Adipose tissue (tissue), 3 donors: ENCODE data around the gene KRTAP5-8. TPM values are rescaled to one million over a fixed set of nuclear protein-coding genes. Genes with fewer than 3 reads are reported as not detected.
"Not testable (repeated sequence)": the region's sequence is repeated elsewhere in the genome, so short reads cannot be mapped to it uniquely, and the experiment has no call there.

ENCODE experiments used
- H3K27ac ChIP-seq: one replicate; pipeline ENCODE4 v1.5.1; 2013; ENCODE audit warnings: low read depth, low read length
- WGBS, 3 donors: extraction: QIAGEN DNeasy Blood & Tissue Kit; methylation state at CpG; one replicate each; pipeline ENCODE4 v1.1.7; 2013; 5-methylcytosine and 5-hydroxymethylcytosine counted together
- polyA plus RNA-seq, 3 donors: library from polyadenylated mRNA; stranded (reverse); fragments of 200-250 nt; gene quantifications; one replicate each; pipeline ENCODE4 v1.2.3, GENCODE V29; 2013
- donor health status: healthy with polysubstance abuse.
- donor health status: Bipolar disorder and iron deficiency.
- donor health status: healthy.

Gene KRTAP5-8
- polyA plus RNA-seq, 3 donors: not detected

DNA sequence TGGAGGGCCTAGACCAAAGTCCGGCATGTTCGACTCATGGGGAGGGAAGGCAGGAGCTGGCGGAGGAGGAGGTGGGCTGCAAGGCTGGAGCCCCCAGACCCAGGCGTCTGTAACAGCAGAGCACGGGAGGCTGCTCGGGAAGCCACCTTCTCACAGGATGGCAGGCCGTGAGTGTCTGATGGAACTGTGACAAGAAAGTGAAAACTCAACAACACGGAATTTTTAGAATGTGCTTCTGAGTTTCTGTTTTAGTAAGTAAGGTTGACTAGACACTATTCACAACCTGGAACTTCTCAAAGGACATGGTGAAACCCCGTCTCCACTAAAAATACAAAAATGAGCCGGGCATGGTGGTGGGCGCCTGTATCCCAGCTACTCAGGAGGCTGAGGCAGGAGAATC, 2.1 kb downstream of the KRTAP5-8 start:
- 94 to 98% (median 96%) methylated on average over 11 of the region's 11 CpGs for WGBS, 3 donors
- H3K27ac ChIP-seq: not testable (repeated sequence)

DNA sequence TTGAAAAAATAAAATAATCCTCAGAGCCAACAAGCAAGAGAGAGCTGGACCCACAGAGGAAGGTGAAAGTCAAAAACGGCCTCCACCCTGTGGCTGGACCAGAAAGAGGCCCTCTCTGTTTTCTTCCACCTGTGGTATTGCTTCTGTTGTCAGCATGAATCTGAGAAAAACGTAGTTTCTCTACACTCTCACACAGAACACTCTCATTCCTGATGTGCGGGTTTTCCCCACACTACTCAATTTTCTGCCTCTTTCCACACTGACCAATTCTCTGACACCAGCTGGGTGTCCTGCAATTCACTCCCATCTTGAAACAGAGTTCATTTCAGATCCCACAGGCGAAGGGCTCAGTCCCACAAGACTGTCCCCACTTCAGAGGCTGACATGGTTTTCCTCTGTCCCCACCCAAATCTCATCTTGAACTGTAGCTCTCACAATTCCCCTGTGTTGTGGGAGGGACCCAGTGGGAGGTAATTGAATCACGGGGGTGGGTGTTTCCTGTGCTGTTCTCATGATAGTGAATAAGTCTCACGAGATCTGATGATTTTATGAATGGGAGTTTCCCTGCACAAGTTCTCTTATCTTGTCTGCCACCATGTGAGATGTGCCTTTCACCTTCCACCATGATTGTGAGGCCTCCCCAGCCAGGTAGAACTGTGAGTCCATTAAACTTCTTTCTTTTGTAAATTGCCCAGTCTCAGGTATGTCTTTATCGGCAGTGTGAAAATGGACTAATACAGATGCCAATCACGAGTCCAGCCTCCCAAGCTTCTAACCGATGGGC, 2.9 kb downstream of the KRTAP5-8 start:
- WGBS, 3 donors: 87 to 97% (median 89%) methylated on average over 9 of the region's 9 CpGs
- not testable (repeated sequence) for H3K27ac ChIP-seq

DNA sequence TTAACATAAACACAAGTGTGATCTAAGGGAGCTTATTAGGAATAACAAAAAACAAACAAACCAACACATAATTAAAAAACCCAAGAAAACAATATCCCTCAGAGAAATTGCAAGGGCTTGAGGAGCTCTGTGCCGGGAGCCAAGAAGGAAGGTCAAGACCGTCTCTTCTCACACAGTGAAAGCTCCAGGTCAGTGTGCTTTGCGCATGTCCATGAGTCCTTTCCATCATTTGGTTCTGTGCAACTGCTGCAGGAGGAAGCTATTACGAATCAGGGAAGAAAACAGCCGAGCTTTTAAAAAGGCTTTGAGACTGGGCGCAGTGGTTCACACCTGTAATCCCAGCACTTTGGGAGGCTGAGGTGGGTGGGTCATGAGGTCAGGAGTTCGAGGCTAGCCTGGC, 4.6 kb downstream of the KRTAP5-8 start:
- 90 to 92% (median 91%) methylated on average over 7 of the region's 7 CpGs for WGBS, 3 donors
- no peak overlapping the region for H3K27ac ChIP-seq

DNA sequence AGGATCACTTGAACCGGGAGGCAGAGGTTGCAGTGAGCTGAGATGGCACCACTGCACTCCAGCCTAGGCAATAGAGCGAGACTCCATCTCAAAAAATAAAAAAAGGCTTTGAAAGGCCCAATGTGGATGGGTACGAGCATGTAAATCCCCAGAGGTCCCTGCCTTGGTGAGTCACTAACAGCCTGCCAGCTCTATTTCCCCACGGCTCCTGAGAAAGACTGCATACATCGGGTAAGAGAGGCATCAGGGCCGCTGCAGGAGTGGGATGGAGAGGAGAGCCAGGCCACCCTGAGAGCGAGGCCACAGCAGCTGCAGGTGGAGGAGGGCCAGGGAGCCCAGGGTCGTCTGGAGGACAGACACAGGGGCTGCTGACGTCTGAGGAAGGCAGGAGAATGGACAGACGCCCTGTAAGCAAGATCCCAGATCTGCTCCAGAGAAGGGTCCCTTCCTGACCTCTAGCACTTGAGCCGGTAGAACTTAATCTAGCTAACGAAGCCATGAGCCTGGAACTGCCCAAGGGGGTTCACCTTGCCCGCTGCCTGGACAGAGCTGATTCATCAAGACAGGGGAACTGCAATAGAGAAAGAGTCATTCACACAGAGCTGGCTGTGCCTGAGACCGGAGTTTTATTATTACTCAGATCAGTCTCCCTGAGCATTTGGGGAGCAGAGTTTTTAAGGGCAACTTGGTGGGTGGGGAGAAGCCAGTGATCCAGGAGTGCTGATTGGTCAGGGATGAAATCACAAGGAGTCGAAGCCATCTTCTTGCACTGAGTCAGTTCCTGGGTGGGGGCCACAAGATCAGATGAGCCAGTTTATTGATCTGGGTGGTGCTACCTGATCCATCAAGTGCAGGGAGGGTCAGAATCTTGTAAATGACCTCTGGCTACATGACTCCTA, 5.3 kb downstream of the KRTAP5-8 start:
- 71 to 77% (median 71%) methylated on average over 15 of the region's 15 CpGs for whole genome bisulfite sequencing, 3 donors
- H3K27ac ChIP-seq: no peak overlapping the region

DNA sequence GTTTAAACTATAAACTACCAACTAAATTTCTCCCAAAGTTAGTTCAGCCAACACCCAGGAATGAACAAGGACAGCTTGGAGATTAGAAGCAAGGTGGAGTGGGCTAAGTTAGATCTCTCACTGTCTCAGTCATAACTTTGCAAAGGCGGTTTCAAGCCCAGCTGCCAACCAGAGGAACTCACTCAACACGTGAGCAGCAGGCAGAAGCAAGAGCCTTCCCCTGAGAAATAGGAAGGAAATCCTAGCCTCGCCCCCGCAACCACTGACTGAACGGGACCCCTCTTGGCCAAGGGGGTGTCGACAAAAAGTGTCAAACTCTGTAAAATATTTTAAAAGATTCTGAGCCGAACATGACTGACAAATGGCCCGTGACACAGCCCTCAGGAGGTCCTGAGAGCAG, 6.0 kb downstream of the KRTAP5-8 start:
- H3K27ac ChIP-seq: no peak overlapping the region
- 33 to 74% (median 34%) methylated on average over 8 of the region's 8 CpGs for WGBS, 3 donors

DNA sequence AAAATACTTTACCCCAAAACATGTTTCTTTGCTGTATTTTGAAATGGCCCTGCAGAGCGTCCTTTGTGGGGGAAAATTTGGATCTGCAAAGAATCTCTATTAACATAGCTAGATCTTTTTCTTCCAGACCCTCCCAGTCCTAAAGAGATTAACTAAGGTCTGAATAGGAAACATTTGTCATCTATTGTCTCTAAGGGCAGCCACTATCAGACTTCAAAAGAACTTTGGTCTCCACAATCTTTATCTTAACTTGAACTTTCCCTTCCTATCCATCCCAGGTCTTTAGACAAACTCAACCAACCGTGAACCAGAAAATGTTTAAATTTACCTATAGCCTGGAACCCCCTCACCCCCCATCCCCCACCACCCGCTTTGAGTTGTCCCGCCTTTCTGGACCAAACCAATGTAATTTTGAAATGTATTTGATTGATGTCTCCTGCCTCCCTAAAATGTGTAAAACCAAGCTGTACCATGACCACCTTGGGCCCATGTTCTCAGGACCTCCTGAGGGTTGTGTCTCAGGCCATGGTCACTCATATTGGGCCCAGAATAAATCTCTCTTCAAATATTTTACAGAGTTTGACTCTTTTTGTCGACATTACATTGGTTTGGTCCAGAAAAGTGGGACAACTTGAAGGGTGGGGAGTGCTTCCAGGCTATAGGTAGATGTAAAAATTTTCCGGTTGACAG, 6.8 kb downstream of the KRTAP5-8 start:
- no peak overlapping the region for H3K27ac ChIP-seq
- WGBS, 3 donors: 86 to 91% (median 89%) methylated on average over 6 of the region's 6 CpGs

DNA sequence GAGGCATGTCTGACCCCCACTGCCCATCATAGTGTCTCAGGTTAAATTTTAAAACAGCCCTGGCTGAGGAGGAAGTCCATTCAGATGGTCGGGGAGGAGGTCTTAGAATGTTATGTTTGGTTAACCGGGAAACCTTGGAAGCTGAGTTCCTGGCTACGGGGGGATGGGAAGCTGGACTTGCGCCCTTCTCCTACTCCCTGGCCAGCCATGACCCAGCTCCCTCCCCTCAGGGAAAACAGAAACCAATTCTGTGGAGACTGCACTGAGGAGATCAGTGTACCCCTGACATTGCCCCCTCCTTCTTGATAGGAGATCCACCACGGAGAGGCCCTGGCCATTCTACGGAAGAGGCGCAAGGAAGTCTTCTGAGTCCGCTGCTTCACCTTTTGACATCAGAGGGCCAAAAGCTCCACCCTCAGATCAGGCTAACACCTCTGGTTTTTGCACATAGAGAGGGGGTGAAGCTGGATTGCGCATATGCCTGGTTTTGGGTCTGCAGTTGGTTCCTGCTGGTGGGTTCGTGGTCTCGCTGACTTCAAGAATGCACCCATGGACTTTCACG, 7.7 kb downstream of the KRTAP5-8 start:
- no peak overlapping the region for H3K27ac ChIP-seq
- WGBS, 3 donors: 83 to 89% (median 87%) methylated on average over 12 of the region's 12 CpGs

DNA sequence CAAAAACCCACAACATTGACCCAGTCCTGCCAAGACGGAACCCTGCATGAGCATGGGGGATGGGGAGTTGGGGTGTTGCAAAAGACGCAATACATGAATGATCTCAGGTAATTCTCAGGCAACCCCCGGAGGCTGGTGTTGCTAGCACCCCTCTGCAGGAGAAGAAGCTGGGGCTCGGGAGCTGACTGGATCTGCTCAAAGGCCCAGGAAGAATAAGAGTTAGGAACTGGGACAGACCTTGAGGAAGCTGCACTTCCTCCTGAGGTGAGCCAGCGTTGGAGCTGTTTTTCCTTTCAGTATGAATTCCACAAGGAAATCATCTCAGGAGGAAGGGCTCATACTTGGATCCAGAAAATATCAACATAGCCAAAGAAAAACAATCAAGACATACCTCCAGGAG, 10.3 kb downstream of the KRTAP5-8 start, which contains the start of gene KRTAP5-9:
Gene KRTAP5-9, plus strand, starts transcription at position 301 of the 400 bp plus-strand sequence. CDS start 238 bp downstream, outside the sequence.
- 51 to 74% (median 64%) methylated on average over 5 of the region's 5 CpGs for WGBS, 3 donors
- no peak within 1 kb of the TSS for H3K27ac ChIP-seq

DNA sequence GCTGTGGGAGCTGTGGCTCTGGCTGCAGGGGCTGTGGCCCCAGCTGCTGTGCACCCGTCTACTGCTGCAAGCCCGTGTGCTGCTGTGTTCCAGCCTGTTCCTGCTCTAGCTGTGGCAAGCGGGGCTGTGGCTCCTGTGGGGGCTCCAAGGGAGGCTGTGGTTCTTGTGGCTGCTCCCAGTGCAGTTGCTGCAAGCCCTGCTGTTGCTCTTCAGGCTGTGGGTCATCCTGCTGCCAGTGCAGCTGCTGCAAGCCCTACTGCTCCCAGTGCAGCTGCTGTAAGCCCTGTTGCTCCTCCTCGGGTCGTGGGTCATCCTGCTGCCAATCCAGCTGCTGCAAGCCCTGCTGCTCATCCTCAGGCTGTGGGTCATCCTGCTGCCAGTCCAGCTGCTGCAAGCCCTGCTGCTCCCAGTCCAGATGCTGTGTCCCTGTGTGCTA, 10.9 kb downstream of the KRTAP5-8 start:
- 29 to 59% (median 35%) methylated on average over 5 of the region's 5 CpGs for WGBS, 3 donors
- no peak overlapping the region for H3K27ac ChIP-seq

DNA sequence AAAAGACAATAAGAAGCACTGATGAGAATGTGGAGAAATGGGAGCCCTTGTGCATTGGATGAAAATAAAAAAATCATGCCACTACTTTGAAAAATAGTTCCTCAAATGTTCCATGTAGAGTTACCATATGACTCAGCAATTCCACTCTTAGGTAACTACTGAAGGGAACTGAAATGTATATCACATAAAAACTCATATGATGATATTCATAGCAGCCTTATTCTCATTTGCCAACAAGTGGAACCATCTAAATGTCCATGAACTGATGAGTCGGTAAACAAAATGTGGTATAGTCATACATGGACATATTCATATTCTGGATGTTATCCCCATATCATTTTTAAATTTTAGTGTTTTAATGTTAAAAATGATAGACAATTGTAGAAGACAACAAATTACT, 13.9 kb downstream of the KRTAP5-8 start:
- 95 to 100% (median 95%) methylated on average over 1 of the region's 1 CpG for WGBS, 3 donors
- H3K27ac ChIP-seq: no peak overlapping the region

DNA sequence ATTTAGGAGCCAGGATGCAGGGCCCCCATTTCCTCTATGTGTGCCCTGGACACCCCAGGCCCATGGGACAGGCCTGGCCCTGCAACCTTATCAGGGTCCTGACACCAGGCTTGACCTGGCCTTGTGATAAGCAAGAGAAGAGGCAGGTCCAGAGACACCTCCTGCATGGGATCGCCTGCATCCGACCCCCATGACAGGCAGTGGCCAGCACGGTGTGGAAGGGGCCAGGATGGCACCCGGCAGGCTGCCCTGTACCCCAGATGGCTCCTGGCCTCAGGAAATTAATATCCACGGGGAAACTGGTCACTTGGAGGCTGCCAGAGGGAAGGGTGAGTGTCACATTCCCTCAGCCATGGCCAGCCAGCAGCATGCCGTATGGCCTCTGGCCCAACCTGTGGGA, 17.2 kb downstream of the KRTAP5-8 start:
- WGBS, 3 donors: 77 to 85% (median 82%) methylated on average over 5 to 6 of the region's 6 CpGs
- no peak overlapping the region for H3K27ac ChIP-seq

DNA sequence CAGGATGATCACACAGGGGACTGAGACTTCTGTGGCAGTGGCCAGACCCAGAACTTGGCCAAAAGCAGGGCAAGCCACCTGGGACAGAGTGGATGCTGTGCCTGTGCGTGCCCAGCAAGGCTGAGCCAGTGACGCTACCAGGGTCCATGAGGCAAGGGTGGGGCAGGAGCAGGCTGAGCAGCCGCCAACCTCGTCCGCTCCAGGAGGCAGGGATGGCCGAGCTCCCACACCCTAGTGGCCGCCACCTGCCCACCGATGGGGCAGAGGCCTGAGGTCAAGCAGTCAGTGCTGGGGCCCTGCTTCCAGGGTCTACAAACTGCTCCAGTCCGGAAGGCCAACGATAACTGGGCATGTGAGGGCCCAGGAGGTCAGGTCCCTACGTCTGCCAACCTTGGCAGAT, 17.7 kb downstream of the KRTAP5-8 start:
- H3K27ac ChIP-seq: no peak overlapping the region
- 90 to 95% (median 92%) methylated on average over 11 of the region's 11 CpGs for WGBS, 3 donors

DNA sequence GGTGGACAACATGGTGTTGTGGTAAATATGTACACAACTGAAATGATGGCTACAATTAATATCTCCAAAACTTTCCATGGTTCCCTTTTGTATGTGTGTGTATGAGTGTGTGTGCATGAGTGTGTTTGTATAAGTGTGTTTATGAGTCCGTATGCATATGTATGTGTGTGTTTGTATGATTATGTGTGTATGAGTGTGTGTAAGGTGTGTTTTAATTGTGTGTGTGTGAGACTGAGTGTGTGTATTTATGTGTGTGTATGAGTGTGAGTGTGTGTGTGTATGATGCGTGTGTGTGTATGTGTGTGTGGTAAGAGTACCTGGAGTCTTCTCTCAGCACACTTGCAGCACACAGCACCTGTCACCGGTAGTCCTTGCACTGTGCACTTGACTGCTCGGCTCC, 18.2 kb downstream of the KRTAP5-8 start:
- WGBS, 3 donors: 78 to 91% (median 87%) methylated on average over 4 of the region's 4 CpGs
- no peak overlapping the region for H3K27ac ChIP-seq

DNA sequence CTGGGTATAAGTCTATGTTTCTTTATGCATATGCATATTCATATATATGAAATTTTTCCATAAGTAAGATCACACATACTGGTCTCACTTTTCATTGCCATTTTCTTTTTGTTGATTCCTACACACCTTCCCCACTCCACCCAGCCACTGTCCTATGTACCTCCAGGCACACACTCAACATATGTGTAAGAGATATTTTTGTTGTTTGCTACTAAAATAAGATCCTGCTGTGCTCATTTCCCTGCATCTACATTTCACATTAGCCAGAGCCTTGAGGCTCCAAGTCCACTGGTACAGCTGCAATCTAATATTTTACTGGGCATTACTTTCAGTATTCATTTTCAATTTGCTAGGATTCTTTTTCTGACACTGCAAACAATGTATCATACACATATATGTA, 19.4 kb downstream of the KRTAP5-8 start:
- H3K27ac ChIP-seq: no peak overlapping the region

DNA sequence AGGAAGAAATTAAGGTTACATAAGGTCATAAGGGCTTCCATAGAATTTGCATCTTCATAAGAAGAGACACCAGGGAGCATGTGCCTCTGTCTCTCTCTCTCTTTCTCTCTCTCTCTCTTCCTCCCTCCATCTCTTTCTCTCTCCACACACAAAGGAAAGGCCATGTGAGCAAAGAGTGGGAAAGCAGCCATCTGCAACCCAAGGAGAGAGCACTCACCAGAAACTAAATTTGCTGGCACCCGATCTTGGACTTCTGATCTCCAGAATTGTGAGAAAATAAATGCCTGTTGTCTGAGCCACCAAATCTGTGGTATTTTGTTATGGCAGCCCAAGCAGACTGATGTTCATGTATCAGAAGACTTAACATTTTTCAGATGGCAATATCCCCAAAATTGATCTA, 21.2 kb downstream of the KRTAP5-8 start:
- 38 to 90% (median 81%) methylated on average over 1 of the region's 1 CpG for WGBS, 3 donors
- no peak overlapping the region for H3K27ac ChIP-seq

DNA sequence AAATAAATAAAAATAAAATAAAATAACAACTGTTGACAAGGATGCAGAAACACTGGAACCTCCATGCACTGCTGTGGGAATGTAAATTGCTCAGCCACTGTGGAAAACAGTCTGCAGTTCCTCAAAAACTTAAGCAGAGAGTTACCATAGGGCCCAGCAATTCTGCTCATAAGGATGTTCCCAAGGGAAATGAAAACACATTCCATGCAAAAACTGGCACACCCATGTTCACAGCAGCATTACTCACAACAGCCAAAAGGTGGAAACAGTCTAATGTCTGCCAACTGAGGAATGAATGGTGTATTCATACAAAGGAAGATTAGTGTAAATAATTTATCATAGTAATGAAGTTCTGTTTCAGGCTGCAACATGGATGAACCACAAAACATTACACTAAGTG, 24.3 kb downstream of the KRTAP5-8 start:
- no peak overlapping the region for H3K27ac ChIP-seq

DNA sequence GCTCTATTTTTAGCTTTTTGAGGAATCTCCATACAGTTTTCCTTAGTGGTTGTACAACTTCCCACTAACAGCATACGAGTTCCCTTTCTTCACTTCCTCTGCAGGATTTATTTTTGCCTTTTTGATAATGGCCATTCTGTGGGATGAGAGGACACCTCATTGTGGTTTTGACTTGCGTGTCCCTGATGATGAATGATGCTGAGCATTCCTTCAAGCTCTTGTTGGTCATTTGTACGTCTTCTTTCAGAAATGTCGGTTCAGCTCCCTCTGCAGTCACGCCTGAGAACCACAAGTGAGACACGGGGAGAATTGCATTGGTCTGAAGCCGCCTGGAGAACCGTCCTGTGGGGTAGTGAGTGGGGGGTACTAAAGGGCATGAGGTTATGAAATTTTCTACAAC, 25.6 kb downstream of the KRTAP5-8 start:
- H3K27ac ChIP-seq: no peak overlapping the region
- WGBS, 3 donors: 15 to 27% (median 17%) methylated on average over 8 of the region's 8 CpGs

DNA sequence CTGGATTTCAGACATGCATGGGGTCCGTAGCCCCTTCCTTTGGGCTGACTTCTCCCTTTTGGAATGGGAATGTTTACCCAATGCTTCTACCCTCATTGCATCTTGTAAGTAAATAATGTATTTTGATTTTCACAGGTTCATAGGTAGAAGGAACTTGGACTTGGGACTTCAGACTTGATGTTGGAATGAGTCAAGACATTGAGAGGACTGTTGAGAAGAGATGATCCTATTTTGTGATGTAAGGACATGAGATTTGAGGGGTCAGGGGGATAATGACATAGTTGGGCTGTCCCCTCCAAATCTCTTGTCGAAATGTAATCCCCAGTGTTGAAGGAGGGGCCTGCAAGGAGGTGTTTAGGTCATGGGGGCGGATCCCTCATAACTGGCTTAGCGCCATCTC, 26.6 kb downstream of the KRTAP5-8 start:
- WGBS, 3 donors: 87 to 90% (median 89%) methylated on average over 4 of the region's 4 CpGs

DNA sequence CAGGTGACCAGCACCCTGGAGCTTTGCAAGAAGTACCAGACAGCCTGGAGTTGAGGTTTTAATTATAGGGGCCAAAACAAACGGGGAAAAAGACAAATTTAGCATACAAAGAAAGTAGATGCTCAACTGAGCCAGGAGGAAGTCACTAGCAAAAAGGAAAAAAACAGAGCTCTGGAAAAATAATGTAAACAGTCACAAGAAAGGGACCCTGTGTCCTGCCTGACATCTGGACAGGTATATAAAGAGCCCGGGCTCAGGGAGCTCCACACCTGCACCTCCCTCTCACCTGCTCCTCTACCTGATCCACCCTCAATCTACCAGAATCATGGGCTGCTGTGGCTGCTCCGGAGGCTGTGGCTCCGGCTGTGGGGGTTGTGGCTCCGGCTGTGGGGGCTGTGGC, 27.4 kb downstream of the KRTAP5-8 start, which contains the start of gene KRTAP5-10:
Gene KRTAP5-10, plus strand, starts transcription at position 301 of the 400 bp plus-strand sequence. Its CDS starts 25 bp downstream, at position 326.
- H3K27ac ChIP-seq: no peak within 1 kb of the TSS
- 60 to 66% (median 60%) methylated on average over 5 of the region's 5 CpGs for WGBS, 3 donors

More for the DNA sequence above, 26.6 kb downstream of the KRTAP5-8 start:
- no peak overlapping the region for H3K27ac ChIP-seq
